ENCODE measurements around the gene MEGF10.

DNA sequence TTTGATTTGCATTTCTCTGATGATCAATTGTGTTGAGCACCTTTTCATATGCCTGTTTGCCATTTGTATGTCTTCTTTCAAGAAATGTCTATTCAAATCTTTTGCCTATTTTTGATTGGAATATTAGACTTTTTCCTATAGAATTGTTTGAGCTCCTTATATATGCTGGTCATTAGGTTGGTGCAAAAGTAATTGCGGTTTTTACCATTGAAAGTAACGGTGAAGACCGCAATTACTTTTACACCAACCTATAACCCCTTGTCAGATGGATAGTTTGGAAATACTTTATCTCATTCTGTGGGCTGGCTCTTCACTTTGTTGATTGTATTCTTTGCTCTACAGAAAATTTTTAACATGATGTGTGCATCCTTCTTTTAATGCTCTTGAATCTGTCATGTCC, 113.6 kb downstream of the MEGF10 start:
- TF ChIP-seq, protein P1, sequence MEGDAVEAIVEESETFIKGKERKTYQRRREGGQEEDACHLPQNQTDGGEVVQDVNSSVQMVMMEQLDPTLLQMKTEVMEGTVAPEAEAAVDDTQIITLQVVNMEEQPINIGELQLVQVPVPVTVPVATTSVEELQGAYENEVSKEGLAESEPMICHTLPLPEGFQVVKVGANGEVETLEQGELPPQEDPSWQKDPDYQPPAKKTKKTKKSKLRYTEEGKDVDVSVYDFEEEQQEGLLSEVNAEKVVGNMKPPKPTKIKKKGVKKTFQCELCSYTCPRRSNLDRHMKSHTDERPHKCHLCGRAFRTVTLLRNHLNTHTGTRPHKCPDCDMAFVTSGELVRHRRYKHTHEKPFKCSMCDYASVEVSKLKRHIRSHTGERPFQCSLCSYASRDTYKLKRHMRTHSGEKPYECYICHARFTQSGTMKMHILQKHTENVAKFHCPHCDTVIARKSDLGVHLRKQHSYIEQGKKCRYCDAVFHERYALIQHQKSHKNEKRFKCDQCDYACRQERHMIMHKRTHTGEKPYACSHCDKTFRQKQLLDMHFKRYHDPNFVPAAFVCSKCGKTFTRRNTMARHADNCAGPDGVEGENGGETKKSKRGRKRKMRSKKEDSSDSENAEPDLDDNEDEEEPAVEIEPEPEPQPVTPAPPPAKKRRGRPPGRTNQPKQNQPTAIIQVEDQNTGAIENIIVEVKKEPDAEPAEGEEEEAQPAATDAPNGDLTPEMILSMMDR (IDR thresholded peaks at IDR 0.05), result no peak
- no peak for TF ChIP-seq POLR2A (IDR thresholded peaks at IDR 0.05)
